ENCODE results near the gene KDM8.

The KDM8 gene

GRCh38 chr16:27216297-27216885 lies 13.1 kb downstream of the KDM8 start:
- no peak for DNase-seq (ENCODE audit: low spot score)

DNA sequence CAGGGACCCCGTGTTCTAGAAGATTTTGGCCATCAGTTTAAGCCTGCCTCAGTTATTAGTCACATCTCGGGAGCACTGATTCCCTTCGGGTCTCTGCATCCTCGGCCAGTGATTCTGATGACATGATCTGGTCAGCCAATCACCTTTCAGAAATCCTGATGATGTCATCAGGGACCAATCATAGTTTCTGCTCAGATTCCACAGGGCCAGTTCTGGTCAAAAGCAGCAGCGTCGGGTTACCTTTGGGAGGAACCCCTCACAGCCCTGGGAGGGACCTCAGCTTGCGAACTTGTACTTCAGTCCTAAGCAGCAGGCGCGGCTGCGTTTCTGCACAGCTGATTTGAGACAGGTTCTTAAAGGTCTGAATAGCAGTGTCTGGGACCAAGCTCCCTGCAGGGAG lies 13.9 kb downstream of the KDM8 start:
- peak; percentile 97 for DNase-seq (ENCODE audit: low spot score)

- no peak for DNase-seq (ENCODE audit: low spot score)
Measured at GRCh38 chr16:27218756-27219155, 15.4 kb downstream of the KDM8 start.

- no peak for DNase-seq (ENCODE audit: low spot score)
Measured at GRCh38 chr16:27219161-27219560, 15.8 kb downstream of the KDM8 start.

- DNase-seq (ENCODE audit: low spot score) = no peak
Measured at GRCh38 chr16:27220120-27220519, 16.8 kb downstream of the KDM8 start.

GRCh38 chr16:27220527-27220926 lies 17.2 kb downstream of the KDM8 start:
- no peak for DNase-seq (ENCODE audit: low spot score)

GRCh38 chr16:27220991-27221390 lies 17.7 kb downstream of the KDM8 start:
- peak; percentile 66 for DNase-seq (ENCODE audit: low spot score)

GRCh38 chr16:27221576-27222248 lies 18.4 kb downstream of the KDM8 start:
- DNase-seq (ENCODE audit: low spot score) = no peak

DNA sequence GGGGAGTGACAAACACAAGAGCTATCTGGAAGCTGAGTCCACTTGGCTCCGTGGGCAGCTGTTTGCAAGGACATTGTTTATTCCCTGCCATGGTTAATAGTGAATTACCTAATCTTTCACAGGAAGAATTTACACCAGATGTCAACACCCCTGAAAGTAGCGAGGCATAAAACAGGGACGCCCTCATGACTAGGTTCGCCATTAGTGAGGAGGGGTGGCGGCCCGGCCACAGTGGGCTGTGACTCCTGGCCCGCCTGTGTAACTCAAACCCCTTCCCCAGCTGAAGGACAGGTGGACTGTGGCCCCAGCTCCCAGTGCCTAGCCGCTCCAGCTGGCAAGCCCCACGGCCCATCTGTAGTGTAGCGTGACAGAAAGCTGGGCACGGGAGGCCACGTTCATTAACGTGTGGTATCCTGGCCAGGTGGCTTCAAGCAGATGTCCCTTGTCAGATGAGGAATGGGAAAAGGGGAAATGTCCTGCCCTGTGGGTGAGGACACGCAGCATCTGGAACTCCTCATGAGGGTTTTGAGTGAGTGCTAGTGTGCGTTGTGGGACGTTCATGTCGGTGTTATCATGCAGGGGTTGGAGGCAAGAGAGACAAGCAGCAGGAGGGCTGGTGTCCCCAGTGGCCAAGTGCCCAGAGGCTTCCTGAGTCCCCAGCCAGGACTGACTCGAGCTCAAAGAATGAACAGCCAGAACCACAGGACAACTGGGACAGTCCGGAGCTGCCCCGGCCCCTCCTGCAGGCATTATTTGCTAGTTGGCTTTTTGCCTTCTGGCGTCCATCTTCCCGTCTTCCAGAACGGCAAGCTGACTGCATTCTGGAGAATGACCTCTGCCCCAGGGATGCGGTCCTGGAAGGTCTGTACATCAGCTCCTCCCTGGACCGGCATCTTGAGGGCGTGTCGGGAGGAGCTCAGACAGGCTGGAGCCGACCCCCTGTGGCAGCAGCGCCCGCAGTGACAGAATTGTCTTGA lies 19.2 kb downstream of the KDM8 start:
- DNase-seq (ENCODE audit: low spot score) = no peak

DNA sequence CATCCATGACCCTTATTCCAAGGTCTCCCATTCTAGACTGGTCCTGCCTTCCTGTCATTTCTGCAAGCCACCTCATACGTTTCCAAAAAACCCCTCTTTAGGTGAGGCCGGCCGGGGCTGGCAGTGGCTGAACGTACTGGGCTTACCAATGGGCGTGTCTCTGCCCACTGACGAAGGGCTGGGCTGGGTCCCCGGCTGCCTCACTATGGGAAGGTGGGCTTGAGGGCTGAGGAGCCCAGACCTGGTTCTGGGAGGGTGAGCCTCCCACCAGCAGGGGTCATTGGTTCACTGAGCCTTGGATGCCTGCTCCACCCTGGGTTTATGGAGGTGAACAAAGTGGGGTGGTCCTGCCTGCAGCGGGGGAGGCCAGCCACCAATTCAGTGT lies 19.9 kb downstream of the KDM8 start:
- DNase-seq (ENCODE audit: low spot score) = no peak

GRCh38 chr16:27223701-27224100 lies 20.4 kb downstream of the KDM8 start:
- no peak for DNase-seq (ENCODE audit: low spot score)

GRCh38 chr16:27224271-27224737 lies 21.0 kb downstream of the KDM8 start:
- DNase-seq (ENCODE audit: low spot score) = no peak

GRCh38 chr16:27224741-27225300 lies 21.5 kb downstream of the KDM8 start:
- no peak for DNase-seq (ENCODE audit: low spot score)

- DNase-seq (ENCODE audit: low spot score) = no peak
Measured at GRCh38 chr16:27225536-27226360, 22.4 kb downstream of the KDM8 start.

DNA sequence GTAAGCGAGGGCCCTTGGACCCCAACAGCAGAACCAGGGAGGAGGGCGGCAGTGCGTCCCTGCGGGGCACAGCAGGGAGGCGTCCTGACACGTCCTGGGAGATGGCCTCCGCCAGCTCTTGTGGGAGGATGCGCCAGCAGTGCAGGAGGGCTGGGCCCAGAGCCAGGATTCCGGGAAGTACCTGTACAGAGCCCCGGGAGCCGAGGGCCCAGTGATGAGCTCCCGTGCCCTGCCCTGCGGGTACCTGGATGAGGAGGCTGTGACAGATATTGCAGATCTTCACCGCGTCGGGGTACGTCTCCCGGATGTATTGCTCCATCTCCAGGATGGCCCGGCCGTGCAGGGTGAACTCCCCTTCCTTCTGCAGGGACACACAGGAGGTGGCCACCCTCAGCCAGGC lies 23.1 kb downstream of the KDM8 start:
- DNase-seq (ENCODE audit: low spot score) = no peak

- DNase-seq (ENCODE audit: low spot score) = no peak
Measured at GRCh38 chr16:27226976-27227705, 23.8 kb downstream of the KDM8 start.

GRCh38 chr16:27228045-27228444 lies 24.7 kb downstream of the KDM8 start:
- DNase-seq (ENCODE audit: low spot score) = no peak

- DNase-seq (ENCODE audit: low spot score) = no peak
Measured at GRCh38 chr16:27228621-27229501, 25.5 kb downstream of the KDM8 start.

GRCh38 chr16:27229891-27230470 lies 26.7 kb downstream of the KDM8 start:
- no peak for DNase-seq (ENCODE audit: low spot score)

All from cerebellar cortex (tissue), 1 donor.